SK-N-SH (cell line): Measurements from ENCODE around the gene ATP2B1. TPM values are rescaled to one million over a fixed set of nuclear protein-coding genes. Genes with fewer than 3 reads are reported as not detected.
A peak's percentile ranks its signal among the peaks of the same experiment; 100 is the strongest.

Source experiments
- CTCF ChIA-PET: fragments of 300-600, 350-600 bp; formaldehyde crosslinking; extraction: SDS; loops from one replicate; lab custom pipeline; 2021; lab: Yijun Ruan, JAX
- POLR2A ChIA-PET: fragments of 350-600 bp; sonication (Branson Sonifier 250); formaldehyde crosslinking; extraction: SDS; loops from one replicate; lab custom pipeline; 2020; ENCODE audit warnings: antibody characterized with exemption, inconsistent platforms; lab: Yijun Ruan, JAX
- DNase-seq: peaks from one replicate; pipeline ENCODE4 v3.0.0; 2012
- H2AFZ ChIP-seq: fragments of 200-600 bp; sonication (generic); 2 replicates; pipeline ENCODE4 v1.8.1; 2016; ENCODE audit warnings: antibody characterized with exemption, mild to moderate bottlenecking, low read depth
- H3F3A ChIP-seq: fragments of 200-600 bp; sonication (generic); replicated peaks from 2 replicates; pipeline ENCODE3; 2016; ENCODE audit warnings: antibody characterized with exemption, mild to moderate bottlenecking; ENCODE audit not compliant: insufficient read depth
- H3K27ac ChIP-seq, 2 experiments: fragments of 200-500 bp in 1 of 2; fragments of 200-600 bp in 1 of 2; sonication (Bioruptor generic) in 1 of 2; sonication (generic), shearing (Covaris generic) in 1 of 2; 2 replicates each; pipeline versions ENCODE4 v1.5.1 to v1.6.1; 2014 to 2016; ENCODE audit warnings: low read depth in 2 of 2, inconsistent platforms in 1 of 2, low read length in 1 of 2, mild to moderate bottlenecking in 1 of 2, mixed read lengths in 1 of 2
- H3K27me3 ChIP-seq: fragments of 200-600 bp; sonication (generic), shearing (Covaris generic); 2 replicates; pipeline ENCODE4 v1.6.1; 2016; ENCODE audit warnings: mixed run types; ENCODE audit not compliant: insufficient read depth
- H3K36me3 ChIP-seq, 2 experiments: fragments of 200-500 bp in 1 of 2; fragments of 200-600 bp in 1 of 2; sonication (Bioruptor generic) in 1 of 2; sonication (generic) in 1 of 2; replicated peaks in 1 of 2; 2 replicates each; pipeline versions ENCODE3 to v1.5.1; 2014 to 2016; ENCODE audit warnings: low read length in 1 of 2, mild to moderate bottlenecking in 1 of 2; ENCODE audit not compliant: insufficient read depth in 2 of 2, control insufficient read depth in 1 of 2
- H3K4me1 ChIP-seq, 2 experiments: fragments of 200-500 bp in 1 of 2; fragments of 200-600 bp in 1 of 2; sonication (Bioruptor generic) in 1 of 2; sonication (generic), shearing (Covaris generic) in 1 of 2; 2 replicates each; pipeline versions ENCODE4 v1.5.1 to v1.6.1; 2014 to 2016; ENCODE audit warnings: low read depth in 1 of 2, low read length in 1 of 2, mixed run types in 1 of 2; ENCODE audit not compliant: insufficient read depth in 2 of 2, control insufficient read depth in 1 of 2
- H3K4me2 ChIP-seq: fragments of 200-600 bp; sonication (generic), shearing (Covaris generic); 2 replicates; pipeline ENCODE4 v1.6.1; 2017; ENCODE audit warnings: mixed run types
- H3K4me3 ChIP-seq, 2 experiments: fragments of 200-500 bp in 1 of 2; fragments of 200-600 bp in 1 of 2; sonication (Bioruptor generic) in 1 of 2; sonication (generic), shearing (Covaris generic) in 1 of 2; 2 replicates each; pipeline versions ENCODE4 v1.5.1 to v1.8.1; 2014 to 2016; ENCODE audit warnings: low read depth in 2 of 2, inconsistent platforms in 1 of 2, low read length in 1 of 2, mild to moderate bottlenecking in 1 of 2, mixed read lengths in 1 of 2, moderate library complexity in 1 of 2
- H3K79me2 ChIP-seq: fragments of 200-600 bp; sonication (generic); 2 replicates; pipeline ENCODE4 v1.8.1; 2017; ENCODE audit warnings: mild to moderate bottlenecking; ENCODE audit not compliant: insufficient read depth
- H3K9ac ChIP-seq: fragments of 200-600 bp; sonication (generic); 2 replicates; pipeline ENCODE4 v1.6.1; 2017; ENCODE audit warnings: mixed run types
- H3K9me2 ChIP-seq: fragments of 200-600 bp; sonication (generic); 2 replicates; pipeline ENCODE4 v1.6.1; 2017; ENCODE audit warnings: mixed run types
- H3K9me3 ChIP-seq: fragments of 200-600 bp; sonication (generic); 2 replicates; pipeline ENCODE4 v1.6.1; 2017; ENCODE audit warnings: mixed run types, mild to moderate bottlenecking, moderate library complexity
- H4K20me1 ChIP-seq: fragments of 200-600 bp; sonication (generic); 2 replicates; pipeline ENCODE4 v1.6.1; 2017; ENCODE audit warnings: mild to moderate bottlenecking, mixed run types; ENCODE audit not compliant: insufficient read depth
- CTCF ChIP-seq: fragments of 200-600 bp; sonication (generic); IDR thresholded peaks from 2 replicates; pipeline ENCODE4 v1.6.1; 2017; ENCODE audit warnings: antibody characterized with exemption, mild to moderate bottlenecking, moderate library complexity
- ELF1 ChIP-seq: IDR thresholded peaks from 2 replicates; pipeline ENCODE4 v1.4.0; 2012
- EZH2phosphoT487 ChIP-seq: fragments of 200-600 bp; sonication (generic); IDR thresholded peaks from 2 replicates; pipeline ENCODE4 v1.6.1; 2017; ENCODE audit warnings: low read depth, mixed run types, mild to moderate bottlenecking, antibody characterized with exemption, moderate library complexity, borderline replicate concordance
- FOXM1 ChIP-seq: IDR thresholded peaks from 2 replicates; pipeline ENCODE4 v1.4.0; 2012; ENCODE audit warnings: low read depth, mild to moderate bottlenecking
- GABPA ChIP-seq: IDR thresholded peaks from 2 replicates; pipeline ENCODE4 v1.4.0; 2012; ENCODE audit warnings: low read depth, mild to moderate bottlenecking
- IRF3 ChIP-seq: fragments of 150-350 bp; IDR thresholded peaks from 2 replicates; pipeline ENCODE4 v1.6.1; 2016; ENCODE audit warnings: mild to moderate bottlenecking, low read depth, low read length
- JUND ChIP-seq: IDR thresholded peaks from 2 replicates; pipeline ENCODE4 v1.4.0; 2012
- MAX ChIP-seq: IDR thresholded peaks from 2 replicates; pipeline ENCODE4 v1.4.0; 2012; ENCODE audit warnings: low read depth
- NFIC ChIP-seq: IDR thresholded peaks from 2 replicates; pipeline ENCODE4 v1.4.0; 2012; ENCODE audit warnings: borderline replicate concordance
- PBX3 ChIP-seq: IDR thresholded peaks from 2 replicates; pipeline ENCODE4; 2012
- REST ChIP-seq: IDR thresholded peaks from 2 replicates; pipeline ENCODE4 v1.6.1; 2012; ENCODE audit warnings: mild to moderate bottlenecking, low read depth, low read length, moderate library complexity
- RFX5 ChIP-seq: IDR thresholded peaks from 2 replicates; pipeline ENCODE4 v1.6.1; 2012; ENCODE audit warnings: mild to moderate bottlenecking, improper control_type of control experiment, low read length
- RXRA ChIP-seq: IDR thresholded peaks from 2 replicates; pipeline ENCODE4 v1.4.0; 2012; ENCODE audit warnings: low read depth, mild to moderate bottlenecking, borderline replicate concordance
- TCF12 ChIP-seq: IDR thresholded peaks from 2 replicates; pipeline ENCODE4 v1.4.0; 2012
- USF1 ChIP-seq: IDR thresholded peaks from 2 replicates; pipeline ENCODE4 v1.4.0; 2012; ENCODE audit warnings: low read depth, borderline replicate concordance
- USF2 ChIP-seq: fragments of 150-350 bp; IDR thresholded peaks from 2 replicates; pipeline ENCODE4 v1.6.1; 2017; ENCODE audit warnings: antibody characterized with exemption, low read length, low read depth, borderline replicate concordance
- WGBS: methylation state at CpG from one replicate; pipeline ENCODE4 v1.1.6; 2017; ENCODE audit warnings: low lambda C conversion rate; 5-methylcytosine and 5-hydroxymethylcytosine counted together
- polyA plus RNA-seq, 3 experiments: library from polyadenylated mRNA; depleted of rRNA; stranded (reverse); fragments of >200 nt; gene quantifications; 2 replicates each; pipeline ENCODE4 v1.2.3, GENCODE V29; 2012

The ATP2B1 gene
- polyA plus RNA-seq, 1 of the 3 experiments (the other 2 are of a cell fraction) = 4.3 TPM

GRCh38 chr12:89674326-89674942, 34.2 kb downstream of the ATP2B1 start:
- ChIA-PET POLR2A (no interaction called here), CTCF (no interaction called here)
- Histone ChIP-seq H3K9me2 (no peaks in the 10 kb centered on the region), H3K4me2 (no peak overlapping the region), H3K9ac (no peak overlapping the region), H3K27ac (no peak overlapping the region), H3K9me3 (no peaks in the 10 kb centered on the region), H2AFZ (no peak overlapping the region), H3F3A (no peaks in the 10 kb centered on the region), H4K20me1 (no peaks in the 10 kb centered on the region), H3K36me3 (no peaks in the 10 kb centered on the region), H3K27me3 (no peaks in the 10 kb centered on the region), H3K4me3 (no peak overlapping the region), H3K79me2 (peaks cover 7% of the 10 kb centered on the region), H3K4me1 (no peaks in the 10 kb centered on the region; a peak in 1 of 4 replicates)
- WGBS = 83% methylated on average over 2 of the region's 2 CpGs
- no peak for DNase-seq
- 0 out of 2 replicates have a peak, but pooled peaks have one; percentile 8 for TF ChIP-seq NFIC
- TF ChIP-seq PBX3 = no peak

- peaks cover 3% of the 10 kb centered on the region; the same call in 1 of the 2 replicates for H3K79me2 ChIP-seq
- H3K36me3 ChIP-seq = no peaks in the 10 kb centered on the region
- no peak overlapping the region for H2AFZ ChIP-seq
- no peaks in the 10 kb centered on the region for H3K9me2 ChIP-seq
- no peaks in the 10 kb centered on the region for H3K9me3 ChIP-seq
- no peak overlapping the region for H3K27ac ChIP-seq
- POLR2A ChIA-PET = no interaction called here
- no peaks in the 10 kb centered on the region for H4K20me1 ChIP-seq
- 95% methylated on average over 2 of the region's 2 CpGs for WGBS
- no peaks in the 10 kb centered on the region for H3F3A ChIP-seq
- no peak overlapping the region for H3K4me3 ChIP-seq
- no peak overlapping the region for H3K9ac ChIP-seq
- H3K4me1 ChIP-seq = peaks cover 0 to 4% of the 10 kb centered on the region in 2 experiments; a peak in 1 of 4 replicates
- H3K4me2 ChIP-seq = no peak overlapping the region
- DNase-seq = no peak
- CTCF ChIA-PET = no interaction called here
- H3K27me3 ChIP-seq = no peaks in the 10 kb centered on the region
- TF ChIP-seq ELF1 (no peak), FOXM1 (no peak), USF1 (no peak), RFX5 (no peak), IRF3 (no peak), PBX3 (no peak), GABPA (no peak), JUND (no peak), EZH2phosphoT487 (no peak), REST (no peak), MAX (no peak), TCF12 (no peak), RXRA (no peak), USF2 (no peak), CTCF (no peak)
Measured at GRCh38 chr12:89673603-89674002, 35.0 kb downstream of the ATP2B1 start.
